Neural progenitor cell (in vitro differentiated cells): Measurements from ENCODE around the gene USP25. TPM values are rescaled to one million over a fixed set of nuclear protein-coding genes. Genes with fewer than 3 reads are reported as not detected.
A peak's percentile ranks its signal among the peaks of the same experiment; 100 is the strongest.

Experiments
- DNase-seq: peaks from one replicate; pipeline ENCODE4 v3.0.0-alpha.2; 2016; ENCODE audit warnings: low spot score
- H2AFZ ChIP-seq: fragments of 200-600 bp; sonication (generic); replicated peaks from 2 replicates; pipeline ENCODE4 v1.6.1; 2016; ENCODE audit warnings: antibody characterized with exemption
- H3F3A ChIP-seq: fragments of 200-600 bp; sonication (generic); 2 replicates; pipeline ENCODE4 v1.6.1; 2016; ENCODE audit warnings: antibody characterized with exemption, low read depth
- H3K27ac ChIP-seq: fragments of 200-600 bp; sonication (generic); 2 replicates; pipeline ENCODE4 v1.5.1; 2016; ENCODE audit warnings: mild to moderate bottlenecking
- H3K27me3 ChIP-seq: fragments of 200-600 bp; sonication (generic); 2 replicates; pipeline ENCODE4 v1.6.1; 2016; ENCODE audit warnings: mild to moderate bottlenecking, moderate library complexity
- H3K36me3 ChIP-seq: fragments of 200-600 bp; sonication (generic); 2 replicates; pipeline ENCODE4 v1.5.1; 2016
- H3K4me1 ChIP-seq: fragments of 200-600 bp; sonication (generic); 2 replicates; pipeline ENCODE4 v1.6.1; 2016; ENCODE audit warnings: mixed run types
- H3K4me2 ChIP-seq: fragments of 200-600 bp; sonication (generic); 2 replicates; pipeline ENCODE4 v1.6.1; 2016
- H3K4me3 ChIP-seq: fragments of 200-600 bp; sonication (generic); 2 replicates; pipeline ENCODE4 v1.5.1; 2016
- H3K79me2 ChIP-seq: fragments of 200-600 bp; sonication (generic); 2 replicates; pipeline ENCODE4 v1.6.1; 2016; ENCODE audit warnings: low read depth
- H3K9ac ChIP-seq: fragments of 200-600 bp; sonication (generic); 2 replicates; pipeline ENCODE4 v1.6.1; 2016
- H3K9me3 ChIP-seq: fragments of 200-600 bp; sonication (generic); 2 replicates; pipeline ENCODE4 v1.5.1; 2016; ENCODE audit warnings: low read depth
- H4K20me1 ChIP-seq: fragments of 200-600 bp; sonication (generic); 2 replicates; pipeline ENCODE4 v1.6.1; 2016; ENCODE audit warnings: low read depth
- H3K27ac Mint-ChIP-seq: 3 replicates; pipeline ENCODE4 v1.8.0; 2021; ENCODE audit warnings: mixed read lengths
- H3K27me3 Mint-ChIP-seq: 2 replicates; pipeline ENCODE4 v1.8.0; 2022; ENCODE audit warnings: low read depth, mild to moderate bottlenecking, inconsistent platforms, moderate library complexity, mixed read lengths; ENCODE audit not compliant: insufficient read depth
- H3K36me3 Mint-ChIP-seq: 3 replicates; pipeline ENCODE4 v1.8.0; 2021; ENCODE audit warnings: mixed read lengths
- H3K4me1 Mint-ChIP-seq: 3 replicates; pipeline ENCODE4 v1.8.0; 2021; ENCODE audit warnings: mixed read lengths
- H3K4me3 Mint-ChIP-seq: 3 replicates; pipeline ENCODE4 v1.8.0; 2021; ENCODE audit warnings: mild to moderate bottlenecking, moderate library complexity, mixed read lengths
- H3K9me3 Mint-ChIP-seq: 3 replicates; pipeline ENCODE4 v1.8.0; 2020; ENCODE audit warnings: mixed read lengths
- CTCF ChIP-seq: fragments of 200-600 bp; sonication (generic); IDR thresholded peaks from 2 replicates; pipeline ENCODE4 v1.5.1; 2017; ENCODE audit warnings: antibody characterized with exemption, mild to moderate bottlenecking
- EZH2 ChIP-seq: fragments of 200-600 bp; sonication (generic); IDR thresholded peaks from 2 replicates; pipeline ENCODE4 v1.6.1; 2017; ENCODE audit warnings: antibody characterized with exemption, mild to moderate bottlenecking, moderate library complexity
- EZH2phosphoT487 ChIP-seq: fragments of 200-600 bp; sonication (generic); IDR thresholded peaks from 2 replicates; pipeline ENCODE4 v1.6.1; 2017; ENCODE audit warnings: antibody characterized with exemption
- total RNA-seq: library from RNA; depleted of rRNA; stranded (reverse); fragments of >200 nt; gene quantifications from 2 replicates; pipeline ENCODE4 v1.2.3, GENCODE V29; 2015; ENCODE audit warnings: low replicate concordance

USP25 gene
- total RNA-seq, 1 donor from 2014 or later = 36.4 TPM

- no peaks in the 10 kb centered on the region for H3K27me3 ChIP-seq
Measured at GRCh38 chr21:15748586-15748985, 18.8 kb downstream of the USP25 start.

GRCh38 chr21:15749082-15749860 is 19.5 kb downstream of the USP25 start:
- Mint-ChIP-seq H3K27ac (no peak overlapping the region), H3K4me3 (no peak overlapping the region), H3K27me3 (peaks cover 8% of the 10 kb centered on the region), H3K9me3 (peaks cover 52% of the 10 kb centered on the region), H3K4me1 (no peaks in the 10 kb centered on the region), H3K36me3 (peaks cover 40% of the 10 kb centered on the region)
- H3K4me3 ChIP-seq = no peak overlapping the region
- peaks cover 100% of the 10 kb centered on the region for H3K79me2 ChIP-seq
- H3K27me3 ChIP-seq = no peaks in the 10 kb centered on the region
- TF ChIP-seq EZH2phosphoT487 (no peak), EZH2 (no peak), CTCF (no peak)
- H3K9me3 ChIP-seq = no peaks in the 10 kb centered on the region
- no peaks in the 10 kb centered on the region for H3K36me3 ChIP-seq
- no peak overlapping the region for H2AFZ ChIP-seq
- peaks cover 16% of the 10 kb centered on the region for H3K4me1 ChIP-seq
- H3K27ac ChIP-seq = no peak overlapping the region
- no peak overlapping the region for H3K4me2 ChIP-seq
- no peak overlapping the region for H3K9ac ChIP-seq
- H3F3A ChIP-seq = no peaks in the 10 kb centered on the region
- DNase-seq = no peak
- no peaks in the 10 kb centered on the region for H4K20me1 ChIP-seq

More at GRCh38 chr21:15748586-15748985, 18.8 kb downstream of the USP25 start:
- Mint-ChIP-seq H3K4me3 (no peak overlapping the region), H3K36me3 (peaks cover 41% of the 10 kb centered on the region), H3K4me1 (no peaks in the 10 kb centered on the region), H3K27me3 (peaks cover 8% of the 10 kb centered on the region), H3K9me3 (peaks cover 55% of the 10 kb centered on the region), H3K27ac (no peak overlapping the region)
- no peak overlapping the region for H2AFZ ChIP-seq
- TF ChIP-seq CTCF = no peak
- peaks cover 10% of the 10 kb centered on the region for H3K4me1 ChIP-seq
- H3K4me3 ChIP-seq = no peak overlapping the region
- no peaks in the 10 kb centered on the region for H3F3A ChIP-seq
- no peak overlapping the region for H3K9ac ChIP-seq
- no peaks in the 10 kb centered on the region for H3K36me3 ChIP-seq
- H3K79me2 ChIP-seq = peaks cover 100% of the 10 kb centered on the region
- no peak overlapping the region for H3K27ac ChIP-seq
- no peak for DNase-seq
- no peaks in the 10 kb centered on the region for H4K20me1 ChIP-seq
- no peak overlapping the region for H3K4me2 ChIP-seq
- H3K9me3 ChIP-seq = no peaks in the 10 kb centered on the region

GRCh38 chr21:15749861-15750159 is 20.0 kb downstream of the USP25 start:
- no peak overlapping the region for H3K4me2 ChIP-seq
- peaks cover 16% of the 10 kb centered on the region for H3K4me1 ChIP-seq
- no peaks in the 10 kb centered on the region for H3K27me3 ChIP-seq
- H4K20me1 ChIP-seq = no peaks in the 10 kb centered on the region
- Mint-ChIP-seq H3K27ac (no peak overlapping the region), H3K36me3 (peaks cover 44% of the 10 kb centered on the region), H3K27me3 (peaks cover 8% of the 10 kb centered on the region), H3K4me3 (peak overlapping the region; percentile 24), H3K9me3 (peaks cover 57% of the 10 kb centered on the region), H3K4me1 (no peaks in the 10 kb centered on the region)
- H3K36me3 ChIP-seq = no peaks in the 10 kb centered on the region
- H3K4me3 ChIP-seq = no peak overlapping the region
- no peak overlapping the region for H3K27ac ChIP-seq
- H3F3A ChIP-seq = no peaks in the 10 kb centered on the region
- no peak overlapping the region for H2AFZ ChIP-seq
- peaks cover 100% of the 10 kb centered on the region for H3K79me2 ChIP-seq
- TF ChIP-seq CTCF (no peak), EZH2 (no peak), EZH2phosphoT487 (no peak)
- H3K9me3 ChIP-seq = no peaks in the 10 kb centered on the region
- H3K9ac ChIP-seq = no peak overlapping the region
- DNase-seq = no peak
